SK-N-SH (cell line): ENCODE measurements around the gene KLHDC7B. TPM values are rescaled to one million over a fixed set of nuclear protein-coding genes. Genes with fewer than 3 reads are reported as not detected.

Experiments
- CTCF ChIA-PET: fragments of 300-600, 350-600 bp; formaldehyde crosslinking; extraction: SDS; loops from one replicate; lab custom pipeline; 2021; lab: Yijun Ruan, JAX
- POLR2A ChIA-PET: fragments of 350-600 bp; sonication (Branson Sonifier 250); formaldehyde crosslinking; extraction: SDS; loops from one replicate; lab custom pipeline; 2020; ENCODE audit warnings: antibody characterized with exemption, inconsistent platforms; lab: Yijun Ruan, JAX
- DNase-seq: peaks from one replicate; pipeline ENCODE4 v3.0.0; 2012
- H2AFZ ChIP-seq: fragments of 200-600 bp; sonication (generic); 2 replicates; pipeline ENCODE4 v1.8.1; 2016; ENCODE audit warnings: antibody characterized with exemption, mild to moderate bottlenecking, low read depth
- H3F3A ChIP-seq: fragments of 200-600 bp; sonication (generic); replicated peaks from 2 replicates; pipeline ENCODE3; 2016; ENCODE audit warnings: antibody characterized with exemption, mild to moderate bottlenecking; ENCODE audit not compliant: insufficient read depth
- H3K27ac ChIP-seq, 2 experiments: fragments of 200-500 bp in 1 of 2; fragments of 200-600 bp in 1 of 2; sonication (Bioruptor generic) in 1 of 2; sonication (generic), shearing (Covaris generic) in 1 of 2; 2 replicates each; pipeline versions ENCODE4 v1.5.1 to v1.6.1; 2014 to 2016; ENCODE audit warnings: low read depth in 2 of 2, inconsistent platforms in 1 of 2, low read length in 1 of 2, mild to moderate bottlenecking in 1 of 2, mixed read lengths in 1 of 2
- H3K27me3 ChIP-seq: fragments of 200-600 bp; sonication (generic), shearing (Covaris generic); 2 replicates; pipeline ENCODE4 v1.6.1; 2016; ENCODE audit warnings: mixed run types; ENCODE audit not compliant: insufficient read depth
- H3K36me3 ChIP-seq, 2 experiments: fragments of 200-500 bp in 1 of 2; fragments of 200-600 bp in 1 of 2; sonication (Bioruptor generic) in 1 of 2; sonication (generic) in 1 of 2; replicated peaks in 1 of 2; 2 replicates each; pipeline versions ENCODE3 to v1.5.1; 2014 to 2016; ENCODE audit warnings: low read length in 1 of 2, mild to moderate bottlenecking in 1 of 2; ENCODE audit not compliant: insufficient read depth in 2 of 2, control insufficient read depth in 1 of 2
- H3K4me1 ChIP-seq, 2 experiments: fragments of 200-500 bp in 1 of 2; fragments of 200-600 bp in 1 of 2; sonication (Bioruptor generic) in 1 of 2; sonication (generic), shearing (Covaris generic) in 1 of 2; 2 replicates each; pipeline versions ENCODE4 v1.5.1 to v1.6.1; 2014 to 2016; ENCODE audit warnings: low read depth in 1 of 2, low read length in 1 of 2, mixed run types in 1 of 2; ENCODE audit not compliant: insufficient read depth in 2 of 2, control insufficient read depth in 1 of 2
- H3K4me2 ChIP-seq: fragments of 200-600 bp; sonication (generic), shearing (Covaris generic); 2 replicates; pipeline ENCODE4 v1.6.1; 2017; ENCODE audit warnings: mixed run types
- H3K4me3 ChIP-seq, 2 experiments: fragments of 200-500 bp in 1 of 2; fragments of 200-600 bp in 1 of 2; sonication (Bioruptor generic) in 1 of 2; sonication (generic), shearing (Covaris generic) in 1 of 2; 2 replicates each; pipeline versions ENCODE4 v1.5.1 to v1.8.1; 2014 to 2016; ENCODE audit warnings: low read depth in 2 of 2, inconsistent platforms in 1 of 2, low read length in 1 of 2, mild to moderate bottlenecking in 1 of 2, mixed read lengths in 1 of 2, moderate library complexity in 1 of 2
- H3K79me2 ChIP-seq: fragments of 200-600 bp; sonication (generic); 2 replicates; pipeline ENCODE4 v1.8.1; 2017; ENCODE audit warnings: mild to moderate bottlenecking; ENCODE audit not compliant: insufficient read depth
- H3K9ac ChIP-seq: fragments of 200-600 bp; sonication (generic); 2 replicates; pipeline ENCODE4 v1.6.1; 2017; ENCODE audit warnings: mixed run types
- H3K9me2 ChIP-seq: fragments of 200-600 bp; sonication (generic); 2 replicates; pipeline ENCODE4 v1.6.1; 2017; ENCODE audit warnings: mixed run types
- H3K9me3 ChIP-seq: fragments of 200-600 bp; sonication (generic); 2 replicates; pipeline ENCODE4 v1.6.1; 2017; ENCODE audit warnings: mixed run types, mild to moderate bottlenecking, moderate library complexity
- H4K20me1 ChIP-seq: fragments of 200-600 bp; sonication (generic); 2 replicates; pipeline ENCODE4 v1.6.1; 2017; ENCODE audit warnings: mild to moderate bottlenecking, mixed run types; ENCODE audit not compliant: insufficient read depth
- CHD2 ChIP-seq: fragments of 150-350 bp; IDR thresholded peaks from 2 replicates; pipeline ENCODE4 v1.6.1; 2018; ENCODE audit warnings: low read length; ENCODE audit not compliant: partially characterized antibody
- ELF1 ChIP-seq: IDR thresholded peaks from 2 replicates; pipeline ENCODE4 v1.4.0; 2012
- FOXJ3 ChIP-seq: sonication (generic); formaldehyde crosslinking; IDR thresholded peaks from 2 replicates; pipeline ENCODE4 v1.5.1; 2020; ENCODE audit warnings: mild to moderate bottlenecking, missing genetic modification reagents
- JUND ChIP-seq: IDR thresholded peaks from 2 replicates; pipeline ENCODE4 v1.4.0; 2012
- NFIC ChIP-seq: IDR thresholded peaks from 2 replicates; pipeline ENCODE4 v1.4.0; 2012; ENCODE audit warnings: borderline replicate concordance
- RCOR1 ChIP-seq: fragments of 150-350 bp; IDR thresholded peaks from 2 replicates; pipeline ENCODE4 v1.6.1; 2017; ENCODE audit warnings: antibody characterized with exemption, low read length
- RXRA ChIP-seq: IDR thresholded peaks from 2 replicates; pipeline ENCODE4 v1.4.0; 2012; ENCODE audit warnings: low read depth, mild to moderate bottlenecking, borderline replicate concordance
- SMC3 ChIP-seq: IDR thresholded peaks from 2 replicates; pipeline ENCODE4 v1.6.1; 2012; ENCODE audit warnings: low read depth, low read length, improper control_type of control experiment
- YY1 ChIP-seq: IDR thresholded peaks from 2 replicates; pipeline ENCODE4 v1.4.0; 2012; ENCODE audit warnings: low read depth, mild to moderate bottlenecking
- WGBS: methylation state at CpG from one replicate; pipeline ENCODE4 v1.1.6; 2017; ENCODE audit warnings: low lambda C conversion rate; 5-methylcytosine and 5-hydroxymethylcytosine counted together
- polyA plus RNA-seq, 3 experiments: library from polyadenylated mRNA; depleted of rRNA; stranded (reverse); fragments of >200 nt; gene quantifications; 2 replicates each; pipeline ENCODE4 v1.2.3, GENCODE V29; 2012
- TF ChIP-seq, protein P1 (sequence below): IDR thresholded peaks from 2 replicates; pipeline ENCODE4; 2012
- TF ChIP-seq, protein P2 (sequence below): IDR thresholded peaks from 2 replicates; pipeline ENCODE4 v1.4.0; 2012; ENCODE audit warnings: low read depth, borderline replicate concordance
- TF ChIP-seq, protein P3 (sequence below): fragments of 150-350 bp; IDR thresholded peaks from 2 replicates; pipeline ENCODE4 v1.6.1; 2017; ENCODE audit warnings: antibody characterized with exemption, low read length, low read depth, borderline replicate concordance
- TF ChIP-seq, protein P4 (sequence below): fragments of 200-600 bp; sonication (generic); IDR thresholded peaks from 2 replicates; pipeline ENCODE4 v1.6.1; 2017; ENCODE audit warnings: antibody characterized with exemption, mild to moderate bottlenecking, moderate library complexity

KLHDC7B gene
- polyA plus RNA-seq, 1 of the 3 experiments (the other 2 are of a cell fraction): 0.07 TPM

DNA sequence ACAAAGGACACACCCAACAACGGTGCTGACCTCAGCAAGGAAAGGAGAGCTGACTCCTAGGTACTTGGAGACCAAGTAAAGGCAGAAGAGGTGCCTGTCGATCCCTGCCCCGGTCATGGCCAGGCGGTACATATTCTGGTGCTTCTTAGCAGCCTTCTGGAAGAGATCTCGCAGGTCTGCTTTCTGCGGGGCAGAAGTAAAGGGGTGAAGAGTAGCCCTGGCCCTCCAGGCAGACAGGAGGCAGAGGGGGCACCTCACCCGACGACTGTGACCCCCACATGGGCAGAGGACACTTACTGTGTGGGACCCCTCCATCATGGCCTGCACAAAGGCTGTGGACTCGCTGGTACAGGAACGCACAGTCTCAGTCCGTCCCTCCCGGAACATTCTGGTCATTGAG lies 25.2 kb downstream of the KLHDC7B start:
- Histone ChIP-seq H3K27ac (no peak overlapping the region), H3K9ac (no peak overlapping the region), H4K20me1 (no peaks in the 10 kb centered on the region), H3K4me1 (no peaks in the 10 kb centered on the region), H3K4me3 (no peak overlapping the region), H3F3A (no peaks in the 10 kb centered on the region), H3K79me2 (no peaks in the 10 kb centered on the region), H3K36me3 (peaks cover 0 to 62% of the 10 kb centered on the region in 2 experiments), H2AFZ (no peak overlapping the region), H3K4me2 (no peak overlapping the region), H3K9me2 (no peaks in the 10 kb centered on the region), H3K9me3 (no peaks in the 10 kb centered on the region), H3K27me3 (no peaks in the 10 kb centered on the region)
- CTCF ChIA-PET: interaction anchor here (0.7 to 3.2 kb wide), 4 partner anchors 8 to 50 kb away, joined by 3 to 28 read pairs (median 4); partner anchors contain the start of genes SCO2 and SYCE3
- DNase-seq: no peak
- POLR2A ChIA-PET: no interaction called here
- 92% methylated on average over 6 of the region's 12 CpGs for WGBS
- TF ChIP-seq, protein P1, sequence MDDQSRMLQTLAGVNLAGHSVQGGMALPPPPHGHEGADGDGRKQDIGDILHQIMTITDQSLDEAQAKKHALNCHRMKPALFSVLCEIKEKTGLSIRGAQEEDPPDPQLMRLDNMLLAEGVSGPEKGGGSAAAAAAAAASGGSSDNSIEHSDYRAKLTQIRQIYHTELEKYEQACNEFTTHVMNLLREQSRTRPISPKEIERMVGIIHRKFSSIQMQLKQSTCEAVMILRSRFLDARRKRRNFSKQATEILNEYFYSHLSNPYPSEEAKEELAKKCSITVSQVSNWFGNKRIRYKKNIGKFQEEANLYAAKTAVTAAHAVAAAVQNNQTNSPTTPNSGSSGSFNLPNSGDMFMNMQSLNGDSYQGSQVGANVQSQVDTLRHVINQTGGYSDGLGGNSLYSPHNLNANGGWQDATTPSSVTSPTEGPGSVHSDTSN: no peak
- TF ChIP-seq CHD2 (no peak), NFIC (no peak), SMC3 (no peak), JUND (no peak), RCOR1 (no peak)
- TF ChIP-seq, protein P2, sequence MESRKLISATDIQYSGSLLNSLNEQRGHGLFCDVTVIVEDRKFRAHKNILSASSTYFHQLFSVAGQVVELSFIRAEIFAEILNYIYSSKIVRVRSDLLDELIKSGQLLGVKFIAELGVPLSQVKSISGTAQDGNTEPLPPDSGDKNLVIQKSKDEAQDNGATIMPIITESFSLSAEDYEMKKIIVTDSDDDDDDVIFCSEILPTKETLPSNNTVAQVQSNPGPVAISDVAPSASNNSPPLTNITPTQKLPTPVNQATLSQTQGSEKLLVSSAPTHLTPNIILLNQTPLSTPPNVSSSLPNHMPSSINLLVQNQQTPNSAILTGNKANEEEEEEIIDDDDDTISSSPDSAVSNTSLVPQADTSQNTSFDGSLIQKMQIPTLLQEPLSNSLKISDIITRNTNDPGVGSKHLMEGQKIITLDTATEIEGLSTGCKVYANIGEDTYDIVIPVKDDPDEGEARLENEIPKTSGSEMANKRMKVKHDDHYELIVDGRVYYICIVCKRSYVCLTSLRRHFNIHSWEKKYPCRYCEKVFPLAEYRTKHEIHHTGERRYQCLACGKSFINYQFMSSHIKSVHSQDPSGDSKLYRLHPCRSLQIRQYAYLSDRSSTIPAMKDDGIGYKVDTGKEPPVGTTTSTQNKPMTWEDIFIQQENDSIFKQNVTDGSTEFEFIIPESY: no peak

DNA sequence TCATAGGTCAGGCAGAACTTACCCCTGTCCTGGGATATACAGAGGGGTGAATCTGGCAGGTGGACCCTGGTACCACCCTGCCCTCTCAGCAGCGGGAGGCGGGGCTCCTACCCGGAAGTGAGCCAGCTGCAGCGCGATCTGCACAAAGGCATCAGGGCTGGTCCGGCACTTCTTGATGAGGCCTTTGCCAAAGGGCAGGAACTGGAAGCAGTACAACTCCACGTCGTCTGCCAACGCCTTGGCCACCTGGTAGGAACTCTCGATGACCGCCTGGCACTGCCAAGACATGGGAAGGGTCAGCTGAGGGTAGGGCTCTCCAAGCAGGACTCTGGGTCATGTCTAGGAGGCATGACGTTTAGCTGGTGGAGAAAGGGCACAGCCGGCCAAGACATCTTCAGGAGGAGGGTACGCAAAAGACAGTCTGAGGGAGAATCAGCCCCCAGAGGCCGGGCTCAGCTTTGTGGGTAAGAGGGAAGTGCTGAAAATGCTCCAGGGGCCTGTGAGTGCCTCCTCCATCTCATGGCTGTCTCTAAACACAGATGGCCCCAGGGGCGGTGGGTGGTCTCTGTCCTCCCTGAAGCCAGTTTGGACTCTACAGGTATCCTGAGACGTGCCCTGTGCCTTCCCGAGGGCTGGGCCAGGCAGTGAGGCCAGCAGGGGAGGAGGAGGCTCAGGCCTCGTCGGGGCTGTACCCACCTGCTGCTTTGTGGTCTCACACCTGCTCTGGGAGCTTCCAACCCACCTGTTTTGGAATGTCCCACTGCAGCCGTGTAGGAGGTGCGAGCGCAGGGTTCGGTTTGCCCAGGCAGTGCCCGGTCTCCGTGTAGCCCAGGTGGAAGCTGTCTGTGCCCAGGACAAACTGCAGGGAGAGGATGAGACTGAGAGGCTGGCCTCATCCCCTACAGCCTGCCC lies 25.8 kb downstream of the KLHDC7B start:
- Histone ChIP-seq H3K4me1 (no peaks in the 10 kb centered on the region), H3K4me2 (no peak overlapping the region), H2AFZ (no peak overlapping the region), H3K27ac (no peak overlapping the region), H3F3A (no peaks in the 10 kb centered on the region), H4K20me1 (no peaks in the 10 kb centered on the region), H3K9me3 (no peaks in the 10 kb centered on the region), H3K9ac (no peak overlapping the region)
- POLR2A ChIA-PET: interaction anchor here (1.0 kb wide), 1 partner anchor 11 kb away, joined by 3 read pairs; the partner anchor contains the start of gene CHKB
- DNase-seq: no peak
- WGBS: 100% methylated on average over 5 of the region's 26 CpGs
- TF ChIP-seq, protein P3, sequence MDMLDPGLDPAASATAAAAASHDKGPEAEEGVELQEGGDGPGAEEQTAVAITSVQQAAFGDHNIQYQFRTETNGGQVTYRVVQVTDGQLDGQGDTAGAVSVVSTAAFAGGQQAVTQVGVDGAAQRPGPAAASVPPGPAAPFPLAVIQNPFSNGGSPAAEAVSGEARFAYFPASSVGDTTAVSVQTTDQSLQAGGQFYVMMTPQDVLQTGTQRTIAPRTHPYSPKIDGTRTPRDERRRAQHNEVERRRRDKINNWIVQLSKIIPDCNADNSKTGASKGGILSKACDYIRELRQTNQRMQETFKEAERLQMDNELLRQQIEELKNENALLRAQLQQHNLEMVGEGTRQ: no peak
- TF ChIP-seq NFIC (no peak), RXRA (no peak), YY1 (no peak), ELF1 (no peak), CHD2 (no peak), FOXJ3 (CRISPR knock-in tag) (no peak)
- TF ChIP-seq, protein P4, sequence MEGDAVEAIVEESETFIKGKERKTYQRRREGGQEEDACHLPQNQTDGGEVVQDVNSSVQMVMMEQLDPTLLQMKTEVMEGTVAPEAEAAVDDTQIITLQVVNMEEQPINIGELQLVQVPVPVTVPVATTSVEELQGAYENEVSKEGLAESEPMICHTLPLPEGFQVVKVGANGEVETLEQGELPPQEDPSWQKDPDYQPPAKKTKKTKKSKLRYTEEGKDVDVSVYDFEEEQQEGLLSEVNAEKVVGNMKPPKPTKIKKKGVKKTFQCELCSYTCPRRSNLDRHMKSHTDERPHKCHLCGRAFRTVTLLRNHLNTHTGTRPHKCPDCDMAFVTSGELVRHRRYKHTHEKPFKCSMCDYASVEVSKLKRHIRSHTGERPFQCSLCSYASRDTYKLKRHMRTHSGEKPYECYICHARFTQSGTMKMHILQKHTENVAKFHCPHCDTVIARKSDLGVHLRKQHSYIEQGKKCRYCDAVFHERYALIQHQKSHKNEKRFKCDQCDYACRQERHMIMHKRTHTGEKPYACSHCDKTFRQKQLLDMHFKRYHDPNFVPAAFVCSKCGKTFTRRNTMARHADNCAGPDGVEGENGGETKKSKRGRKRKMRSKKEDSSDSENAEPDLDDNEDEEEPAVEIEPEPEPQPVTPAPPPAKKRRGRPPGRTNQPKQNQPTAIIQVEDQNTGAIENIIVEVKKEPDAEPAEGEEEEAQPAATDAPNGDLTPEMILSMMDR: no peak
- TF ChIP-seq, protein P2: no peak
- TF ChIP-seq, all 33 proteins: peak for 0
- CTCF ChIA-PET: interaction anchor here (0.7 to 3.2 kb wide), 4 partner anchors 9 to 49 kb away, joined by 3 to 28 read pairs (median 4); partner anchors contain the start of genes SCO2 and SYCE3
- no peaks in the 10 kb centered on the region for H3K9me2 ChIP-seq
- peaks cover 0 to 63% of the 10 kb centered on the region in 2 experiments for H3K36me3 ChIP-seq
- H3K27me3 ChIP-seq: no peaks in the 10 kb centered on the region
- no peaks in the 10 kb centered on the region for H3K79me2 ChIP-seq
- H3K4me3 ChIP-seq: no peak overlapping the region
